Hepatocyte (in vitro differentiated cells): ENCODE results near the gene JHY. TPM values are rescaled to one million over a fixed set of nuclear protein-coding genes. Genes with fewer than 3 reads are reported as not detected.

Source experiments
- DNase-seq: peaks from one replicate; pipeline ENCODE4 v3.0.0-alpha.2; 2016; ENCODE audit warnings: low spot score
- H2AFZ ChIP-seq: fragments of 200-600 bp; sonication (generic); 2 replicates; pipeline ENCODE4 v1.6.0; 2016; ENCODE audit warnings: antibody characterized with exemption, mild to moderate bottlenecking
- H3K27ac ChIP-seq: fragments of 200-600 bp; sonication (generic); 2 replicates; pipeline ENCODE4 v1.5.1; 2016; ENCODE audit warnings: mild to moderate bottlenecking
- H3K27me3 ChIP-seq: fragments of 200-600 bp; sonication (generic); 2 replicates; pipeline ENCODE4 v1.6.1; 2016
- H3K36me3 ChIP-seq: fragments of 200-600 bp; sonication (generic); replicated peaks from 2 replicates; pipeline ENCODE4 v1.5.1; 2016; ENCODE audit warnings: low read depth; ENCODE audit not compliant: insufficient read depth
- H3K4me1 ChIP-seq: fragments of 200-600 bp; sonication (generic); 2 replicates; pipeline ENCODE4 v1.5.1; 2016; ENCODE audit warnings: mild to moderate bottlenecking, moderate library complexity; ENCODE audit not compliant: insufficient read depth
- H3K4me2 ChIP-seq: fragments of 200-600 bp; sonication (generic); 2 replicates; pipeline ENCODE4 v1.6.0; 2016
- H3K4me3 ChIP-seq: fragments of 200-600 bp; sonication (generic); 2 replicates; pipeline ENCODE4 v1.5.1; 2016; ENCODE audit warnings: mild to moderate bottlenecking
- H3K79me2 ChIP-seq: fragments of 200-600 bp; sonication (generic); 2 replicates; pipeline ENCODE4 v1.6.0; 2017; ENCODE audit warnings: mild to moderate bottlenecking
- H3K9me2 ChIP-seq: fragments of 200-600 bp; sonication (generic); replicated peaks from 2 replicates; pipeline ENCODE4 v1.6.0; 2017; ENCODE audit warnings: mild to moderate bottlenecking; ENCODE audit not compliant: insufficient read depth
- H3K9me3 ChIP-seq: fragments of 200-600 bp; sonication (generic); 2 replicates; pipeline ENCODE4 v1.5.1; 2016; ENCODE audit warnings: low read depth, mild to moderate bottlenecking
- H4K20me1 ChIP-seq: fragments of 200-600 bp; sonication (generic); 2 replicates; pipeline ENCODE4 v1.6.0; 2016; ENCODE audit warnings: mild to moderate bottlenecking; ENCODE audit not compliant: insufficient read depth, poor library complexity, severe bottlenecking
- EZH2 ChIP-seq: fragments of 200-600 bp; sonication (generic); IDR thresholded peaks from 2 replicates; pipeline ENCODE4 v1.6.1; 2016; ENCODE audit warnings: antibody characterized with exemption, mild to moderate bottlenecking, borderline replicate concordance
- EZH2phosphoT487 ChIP-seq: fragments of 200-600 bp; sonication (generic); IDR thresholded peaks from one replicate; pipeline ENCODE4 v1.6.1; 2018; ENCODE audit warnings: antibody characterized with exemption, mild to moderate bottlenecking, low read depth, moderate library complexity; ENCODE audit not compliant: unreplicated experiment, severe bottlenecking
- WGBS: methylation state at CpG from one replicate; pipeline ENCODE4 v1.1.6; 2016; ENCODE audit warnings: low lambda C conversion rate; ENCODE audit errors: missing lambda C conversion rate; 5-methylcytosine and 5-hydroxymethylcytosine counted together
- polyA plus RNA-seq: library from polyadenylated mRNA; unstranded; fragments of >200 nt; fragmentation: Nextera tagmentation; extraction: Ambion mirVana; gene quantifications from 2 replicates; pipeline ENCODE4 v1.2.1, GENCODE V29; 2016
- total RNA-seq: library from RNA; depleted of rRNA; stranded (reverse); fragments of >200 nt; gene quantifications from 2 replicates; pipeline ENCODE4 v1.2.3, GENCODE V29; 2014
- TF ChIP-seq, protein P1 (sequence below): fragments of 200-600 bp; sonication (generic); IDR thresholded peaks from 2 replicates; pipeline ENCODE4 v1.5.1; 2016; ENCODE audit warnings: antibody characterized with exemption, mild to moderate bottlenecking; ENCODE audit not compliant: poor library complexity

The JHY gene
- total and polyA plus RNA-seq, 2 experiments from 2014 or later: 2.8 to 3.0 TPM

GRCh38 chr11:122923302-122923701 is 40.7 kb downstream of the JHY start:
- Histone ChIP-seq H2AFZ (no peak overlapping the region), H3K4me2 (no peak overlapping the region), H3K4me1 (no peaks in the 10 kb centered on the region), H3K36me3 (no peaks in the 10 kb centered on the region), H3K9me2 (no peaks in the 10 kb centered on the region), H3K4me3 (no peak overlapping the region), H3K27ac (no peak overlapping the region), H3K27me3 (no peaks in the 10 kb centered on the region), H3K79me2 (no peaks in the 10 kb centered on the region), H4K20me1 (no peaks in the 10 kb centered on the region), H3K9me3 (no peaks in the 10 kb centered on the region)
- DNase-seq: no peak
- 58% methylated on average over 2 of the region's 2 CpGs for WGBS
- no peak for TF ChIP-seq EZH2
- TF ChIP-seq, protein P1, sequence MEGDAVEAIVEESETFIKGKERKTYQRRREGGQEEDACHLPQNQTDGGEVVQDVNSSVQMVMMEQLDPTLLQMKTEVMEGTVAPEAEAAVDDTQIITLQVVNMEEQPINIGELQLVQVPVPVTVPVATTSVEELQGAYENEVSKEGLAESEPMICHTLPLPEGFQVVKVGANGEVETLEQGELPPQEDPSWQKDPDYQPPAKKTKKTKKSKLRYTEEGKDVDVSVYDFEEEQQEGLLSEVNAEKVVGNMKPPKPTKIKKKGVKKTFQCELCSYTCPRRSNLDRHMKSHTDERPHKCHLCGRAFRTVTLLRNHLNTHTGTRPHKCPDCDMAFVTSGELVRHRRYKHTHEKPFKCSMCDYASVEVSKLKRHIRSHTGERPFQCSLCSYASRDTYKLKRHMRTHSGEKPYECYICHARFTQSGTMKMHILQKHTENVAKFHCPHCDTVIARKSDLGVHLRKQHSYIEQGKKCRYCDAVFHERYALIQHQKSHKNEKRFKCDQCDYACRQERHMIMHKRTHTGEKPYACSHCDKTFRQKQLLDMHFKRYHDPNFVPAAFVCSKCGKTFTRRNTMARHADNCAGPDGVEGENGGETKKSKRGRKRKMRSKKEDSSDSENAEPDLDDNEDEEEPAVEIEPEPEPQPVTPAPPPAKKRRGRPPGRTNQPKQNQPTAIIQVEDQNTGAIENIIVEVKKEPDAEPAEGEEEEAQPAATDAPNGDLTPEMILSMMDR: no peak
- TF ChIP-seq EZH2phosphoT487: no peak

DNA sequence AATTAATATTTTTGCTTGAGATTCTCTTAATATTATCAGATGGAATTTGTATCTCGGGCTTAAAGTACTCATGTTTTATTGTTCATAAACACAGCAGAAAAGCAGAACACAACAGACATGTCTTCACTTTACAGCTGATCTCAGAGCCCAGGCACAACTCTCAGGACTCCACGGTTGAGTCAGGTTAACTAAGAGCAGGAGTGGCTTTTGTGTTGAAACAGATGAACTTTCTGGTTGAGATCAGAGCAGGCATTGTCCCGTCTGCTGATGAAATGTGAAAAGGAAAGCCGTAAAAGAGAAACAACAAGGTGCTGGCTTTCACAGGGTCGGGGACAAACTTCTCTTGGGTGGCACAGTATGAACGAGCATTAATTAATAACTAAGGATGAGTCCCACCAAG is 49.0 kb downstream of the JHY start:
- Histone ChIP-seq H3K36me3 (no peaks in the 10 kb centered on the region), H4K20me1 (no peaks in the 10 kb centered on the region), H3K4me1 (no peaks in the 10 kb centered on the region), H3K9me3 (no peaks in the 10 kb centered on the region), H3K27me3 (no peaks in the 10 kb centered on the region), H3K9me2 (no peaks in the 10 kb centered on the region), H3K27ac (no peak overlapping the region), H2AFZ (no peak overlapping the region), H3K4me3 (no peak overlapping the region), H3K4me2 (no peak overlapping the region), H3K79me2 (no peaks in the 10 kb centered on the region)
- DNase-seq: no peak
- WGBS: 72% methylated on average over 6 of the region's 6 CpGs
- TF ChIP-seq, protein P1: no peak
- TF ChIP-seq EZH2: no peak
- TF ChIP-seq EZH2phosphoT487: no peak

- Histone ChIP-seq H3K36me3 (no peaks in the 10 kb centered on the region), H3K4me3 (no peak overlapping the region), H3K9me3 (no peaks in the 10 kb centered on the region), H4K20me1 (no peaks in the 10 kb centered on the region), H3K4me1 (no peaks in the 10 kb centered on the region), H3K9me2 (no peaks in the 10 kb centered on the region), H3K27me3 (no peaks in the 10 kb centered on the region), H2AFZ (no peak overlapping the region), H3K27ac (no peak overlapping the region), H3K4me2 (no peak overlapping the region), H3K79me2 (no peaks in the 10 kb centered on the region)
- TF ChIP-seq EZH2phosphoT487 (no peak), EZH2 (no peak)
- TF ChIP-seq, protein P1: no peak
- 69% methylated on average over 2 of the region's 2 CpGs for WGBS
- no peak for DNase-seq
Observed at GRCh38 chr11:122933416-122933815, 50.9 kb downstream of the JHY start.

GRCh38 chr11:122937983-122938382 is 55.4 kb downstream of the JHY start:
- Histone ChIP-seq H3K27ac (no peak overlapping the region), H3K4me3 (no peak overlapping the region), H3K4me1 (no peaks in the 10 kb centered on the region), H2AFZ (no peak overlapping the region), H3K79me2 (no peaks in the 10 kb centered on the region), H3K27me3 (no peaks in the 10 kb centered on the region), H4K20me1 (no peaks in the 10 kb centered on the region), H3K9me2 (no peaks in the 10 kb centered on the region), H3K36me3 (no peaks in the 10 kb centered on the region), H3K4me2 (no peak overlapping the region), H3K9me3 (no peaks in the 10 kb centered on the region)
- TF ChIP-seq EZH2phosphoT487 (no peak), EZH2 (no peak)
- TF ChIP-seq, protein P1: no peak
- 93% methylated on average over 3 of the region's 3 CpGs for WGBS
- no peak for DNase-seq
